Measurements from ENCODE around the gene PLD6.
"Not testable (repeated sequence)": the region's sequence is repeated elsewhere in the genome, so short reads cannot be mapped to it uniquely, and the experiment has no call there.

Gene PLD6

GRCh38 chr17:17201271-17201670 is 4.9 kb downstream of the PLD6 start:
- no peak for DNase-seq

DNA sequence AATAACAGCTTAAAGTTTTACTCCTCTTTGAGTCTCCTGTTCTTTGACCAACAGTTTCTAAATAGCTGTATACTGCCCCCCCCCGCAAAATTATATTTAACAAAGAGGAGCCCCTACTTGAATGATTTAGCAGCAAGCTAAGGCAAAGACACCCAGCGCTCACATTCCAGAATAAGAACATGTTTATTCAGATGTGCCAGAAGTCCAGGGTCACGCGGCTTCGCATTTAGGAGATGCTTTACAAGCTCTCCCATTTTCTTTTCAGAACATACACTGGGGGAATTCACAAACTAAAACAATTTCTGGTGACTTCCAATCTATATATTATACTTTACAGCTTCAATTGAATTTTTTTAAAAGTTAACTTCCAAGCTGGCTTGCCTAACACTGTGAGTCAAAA is 5.3 kb downstream of the PLD6 start:
- no peak for DNase-seq

DNA sequence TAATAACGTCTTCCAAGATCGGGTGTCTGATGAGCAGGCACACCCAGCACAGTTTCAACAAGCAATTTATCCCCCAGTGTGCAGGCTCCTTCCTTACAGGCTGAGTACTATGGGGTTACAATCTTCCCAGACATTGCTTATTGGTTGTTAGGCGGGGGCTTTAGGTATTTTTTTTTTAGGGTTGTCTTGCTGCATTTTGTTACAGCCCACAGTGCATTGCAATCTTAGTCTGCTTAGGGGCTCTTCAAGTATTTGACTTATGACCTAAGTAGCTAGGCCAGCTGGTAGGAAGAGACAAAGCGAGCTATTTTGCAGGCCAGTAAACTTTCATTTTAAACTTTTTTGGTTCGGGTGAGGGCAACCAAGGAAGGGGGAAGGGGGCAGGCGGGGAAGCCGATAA is 5.8 kb downstream of the PLD6 start:
- no peak for DNase-seq

- no peak for DNase-seq
These were observed 7.9 kb downstream of the PLD6 start for GRCh38 chr17:17198281-17198680.

DNA sequence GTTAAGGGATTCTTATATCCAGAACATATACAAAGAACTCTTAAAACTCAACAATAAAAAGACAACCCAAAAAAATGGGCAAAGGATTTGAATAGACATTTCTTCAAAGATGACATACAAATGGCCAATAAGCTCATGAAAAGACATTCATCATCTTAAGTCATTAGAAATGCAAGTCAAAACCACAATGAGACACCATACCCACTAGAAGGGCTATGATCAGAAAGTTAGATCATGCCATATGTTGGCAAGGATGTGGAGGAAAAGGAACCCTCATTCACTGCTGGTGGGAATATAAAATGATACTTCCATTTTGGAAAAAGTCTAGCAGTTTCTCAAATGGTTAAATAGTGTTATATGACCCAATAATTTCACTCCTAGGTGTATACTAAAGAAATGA is 9.4 kb downstream of the PLD6 start:
- DNase-seq, result no peak

DNA sequence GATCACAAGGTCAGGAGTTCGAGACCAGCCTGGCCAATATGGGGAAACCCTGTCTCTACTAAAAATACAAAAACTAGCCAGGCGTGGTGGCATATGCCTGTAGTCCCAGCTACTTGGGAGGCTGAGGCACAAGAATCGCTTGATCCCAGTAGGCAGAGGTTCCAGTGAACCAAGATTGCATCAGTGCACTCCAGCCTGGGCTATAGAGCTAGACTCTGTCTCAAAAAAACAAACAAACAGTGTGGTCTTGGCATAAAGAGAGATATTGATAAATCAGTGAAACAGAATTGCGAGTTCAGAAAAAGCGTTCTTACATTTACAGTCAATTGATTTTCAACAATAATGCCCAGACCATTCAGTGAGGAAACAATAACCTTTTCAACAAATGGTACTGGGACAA is 10.7 kb downstream of the PLD6 start:
- not testable (repeated sequence) for DNase-seq

DNA sequence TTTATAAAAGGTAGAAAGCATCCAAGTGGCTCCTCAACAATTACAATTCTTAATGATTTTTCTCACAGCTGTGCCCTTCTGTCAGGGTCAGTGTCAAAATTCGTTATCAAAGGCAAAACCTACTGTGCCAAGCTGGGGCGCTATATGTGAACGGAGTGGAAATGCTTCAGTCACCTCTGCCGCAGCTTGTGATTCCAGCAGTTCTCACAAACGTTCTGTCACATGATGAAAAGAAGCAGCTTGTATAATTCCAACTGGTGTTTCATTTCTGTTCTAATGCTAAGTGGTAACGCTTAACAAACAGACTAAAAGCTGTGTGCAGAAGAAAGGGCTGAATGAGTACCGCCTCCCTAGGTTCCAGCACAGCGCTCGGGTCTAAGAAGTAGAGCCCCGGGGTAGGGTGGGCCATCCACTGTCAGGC is 14.2 kb downstream of the PLD6 start:
- DNase-seq, result peak in 2 of 51 donors; percentile 10 to 31

DNA sequence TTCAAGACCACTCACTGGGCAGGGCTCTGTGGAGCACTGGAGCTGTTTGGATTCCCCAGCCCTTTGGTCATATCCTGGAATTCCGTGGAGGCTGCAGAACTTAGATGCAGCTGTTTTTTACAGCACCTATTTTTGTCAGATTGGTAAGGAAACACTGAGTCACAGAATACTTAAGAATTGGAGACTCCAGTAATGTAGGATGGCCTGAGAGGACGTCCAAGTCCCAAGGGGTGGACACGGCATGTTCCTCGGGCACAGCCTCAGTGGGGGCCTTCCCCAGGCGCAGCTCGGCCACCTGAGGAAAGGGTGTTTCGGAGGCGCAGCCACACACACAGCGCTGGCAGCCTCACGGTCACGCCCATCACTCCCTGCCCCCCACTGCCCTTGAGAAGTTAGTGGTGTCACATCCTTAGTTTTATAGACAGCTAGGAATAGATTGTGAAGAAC is 14.8 kb downstream of the PLD6 start:
- no peak for DNase-seq

- no peak for DNase-seq
These were observed 15.9 kb downstream of the PLD6 start for GRCh38 chr17:17190188-17190587.

GRCh38 chr17:17189559-17189958 is 16.6 kb downstream of the PLD6 start:
- no peak for DNase-seq

- DNase-seq, result no peak
These were observed 17.5 kb downstream of the PLD6 start for GRCh38 chr17:17188586-17188985.

GRCh38 chr17:17186551-17187505 is 19.3 kb downstream of the PLD6 start:
- DNase-seq, result no peak

GRCh38 chr17:17186051-17186450 is 20.1 kb downstream of the PLD6 start:
- DNase-seq, result no peak

- not testable (repeated sequence) for DNase-seq
These were observed 21.0 kb downstream of the PLD6 start for GRCh38 chr17:17184985-17185757.

- DNase-seq, result no peak
These were observed 22.4 kb downstream of the PLD6 start for GRCh38 chr17:17183744-17184143.

- DNase-seq, result no peak
These were observed 23.5 kb downstream of the PLD6 start for GRCh38 chr17:17182598-17183136.

- no peak for DNase-seq
These were observed 24.2 kb downstream of the PLD6 start for GRCh38 chr17:17181666-17182597.

GRCh38 chr17:17180741-17181525 is 25.2 kb downstream of the PLD6 start:
- no peak for DNase-seq

- DNase-seq, result peak in 1 of 51 donors; percentile 77
These were observed 26.0 kb downstream of the PLD6 start for GRCh38 chr17:17180141-17180603.

GRCh38 chr17:17179371-17179827 is 26.7 kb downstream of the PLD6 start:
- DNase-seq, result no peak
